Activated CD4-positive, alpha-beta T cell treated with anti-CD3 and anti-CD28 coated beads, Interleukin-2, Interleukin-4, amounts not matched to agents 100 ng/mL and 50 ng/mL, durations not matched to agents 16 hours and 8 hours (primary cell): ENCODE data around the gene CEP128.

Source experiments
- DNase-seq: peaks from one replicate; pipeline ENCODE4 v3.0.0-alpha.2; 2020; ENCODE audit warnings: low spot score

The CEP128 gene

GRCh38 chr14:80664576-80664975, 277.0 kb downstream of the CEP128 start:
- no peak for DNase-seq

- DNase-seq: no peak
Observed at GRCh38 chr14:80663541-80663940, 278.0 kb downstream of the CEP128 start.

GRCh38 chr14:80659783-80660182, 281.8 kb downstream of the CEP128 start:
- no peak for DNase-seq

- DNase-seq: no peak
Observed at GRCh38 chr14:80658733-80659132, 282.8 kb downstream of the CEP128 start.

- no peak for DNase-seq
Observed at GRCh38 chr14:80658155-80658554, 283.4 kb downstream of the CEP128 start.

- no peak for DNase-seq
Observed at GRCh38 chr14:80653956-80654355, 287.6 kb downstream of the CEP128 start.

GRCh38 chr14:80645667-80646413, 295.7 kb downstream of the CEP128 start:
- no peak for DNase-seq

- no peak for DNase-seq
Observed at GRCh38 chr14:80644826-80645225, 296.7 kb downstream of the CEP128 start.

GRCh38 chr14:80638620-80639515, 302.7 kb downstream of the CEP128 start:
- no peak for DNase-seq

- no peak for DNase-seq
Observed at GRCh38 chr14:80637756-80638619, 303.6 kb downstream of the CEP128 start.

- DNase-seq: no peak
Observed at GRCh38 chr14:80636071-80636470, 305.5 kb downstream of the CEP128 start.

- DNase-seq: no peak
Observed at GRCh38 chr14:80634106-80634758, 307.3 kb downstream of the CEP128 start.

GRCh38 chr14:80629606-80630005, 311.9 kb downstream of the CEP128 start:
- DNase-seq: no peak

- no peak for DNase-seq
Observed at GRCh38 chr14:80628547-80628946, 313.0 kb downstream of the CEP128 start.

GRCh38 chr14:80627745-80628144, 313.8 kb downstream of the CEP128 start:
- no peak for DNase-seq

- DNase-seq: no peak
Observed at GRCh38 chr14:80624581-80624980, 317.0 kb downstream of the CEP128 start.

GRCh38 chr14:80621701-80622100, 319.8 kb downstream of the CEP128 start:
- DNase-seq: no peak

GRCh38 chr14:80620434-80620833, 321.1 kb downstream of the CEP128 start:
- no peak for DNase-seq

- DNase-seq: no peak
Observed at GRCh38 chr14:80618751-80619329, 322.7 kb downstream of the CEP128 start.

GRCh38 chr14:80615831-80616230, 325.7 kb downstream of the CEP128 start:
- DNase-seq: no peak

- no peak for DNase-seq
Observed at GRCh38 chr14:80609055-80609454, 332.5 kb downstream of the CEP128 start.
